ENCODE measurements around the gene FGF4.

FGF4 gene

GRCh38 chr11:69799582-69799981 lies 24.4 kb upstream of the FGF4 start:
- CTCF ChIA-PET = no interaction called here
- no peak for TF ChIP-seq SUZ12 (IDR thresholded peaks at IDR 0.05)
- no peak for TF ChIP-seq PKNOX1 (IDR thresholded peaks at IDR 0.05)
- no peak for TF ChIP-seq ZNF384 (IDR thresholded peaks at IDR 0.05)
- TF ChIP-seq FOXM1 (IDR thresholded peaks at IDR 0.05; ENCODE audit: borderline replicate concordance) = no peak
- TF ChIP-seq NFRKB (IDR thresholded peaks at IDR 0.05) = no peak
- TF ChIP-seq ELF4 (IDR thresholded peaks at IDR 0.05) = no peak
- no peak for TF ChIP-seq CTBP1 (IDR thresholded peaks at IDR 0.05; ENCODE audit: borderline replicate concordance)
- no peak for TF ChIP-seq FOXA1 (IDR thresholded peaks at IDR 0.05)
- no peak for TF ChIP-seq BHLHE40 (IDR thresholded peaks at IDR 0.05; ENCODE audit: borderline replicate concordance)
- TF ChIP-seq SP1 (IDR thresholded peaks at IDR 0.05) = no peak
- no peak for TF ChIP-seq HDGF (IDR thresholded peaks at IDR 0.05; ENCODE audit: borderline replicate concordance)
- no peak for TF ChIP-seq FOXK2 (IDR thresholded peaks at IDR 0.05)
- no peak for TF ChIP-seq TARDBP (IDR thresholded peaks at IDR 0.05)
- no peak for TF ChIP-seq L3MBTL2 (conservative IDR thresholded peaks at IDR 0.05)
- TF ChIP-seq ARNT (IDR thresholded peaks at IDR 0.05) = no peak
- POLR2A ChIA-PET = no interaction called here
- DNase-seq (ENCODE audit: extremely low spot score) = peak; percentile 77

- POLR2A ChIA-PET = no interaction called here
- CTCF ChIA-PET = interaction anchor here (0.6 kb wide), 1 partner anchor 34 kb away, joined by 3 read pairs; no protein-coding TSS in a partner anchor
- no peak for DNase-seq (ENCODE audit: extremely low spot score)
- TF ChIP-seq FOXK2 (IDR thresholded peaks at IDR 0.05) (no peak), FOXA1 (IDR thresholded peaks at IDR 0.05) (no peak), TARDBP (IDR thresholded peaks at IDR 0.05) (no peak), ELF4 (IDR thresholded peaks at IDR 0.05) (no peak), LEF1 (IDR thresholded peaks at IDR 0.05; ENCODE audit: borderline replicate concordance) (no peak), ZNF384 (IDR thresholded peaks at IDR 0.05) (no peak), SUZ12 (IDR thresholded peaks at IDR 0.05) (no peak), CTBP1 (IDR thresholded peaks at IDR 0.05; ENCODE audit: borderline replicate concordance) (no peak), ARNT (IDR thresholded peaks at IDR 0.05) (no peak)
Measured at GRCh38 chr11:69799097-69799496, 24.0 kb upstream of the FGF4 start.

GRCh38 chr11:69797737-69798528 lies 22.8 kb upstream of the FGF4 start:
- no peak for TF ChIP-seq SP1 (IDR thresholded peaks at IDR 0.05)
- TF ChIP-seq NFRKB (IDR thresholded peaks at IDR 0.05) = no peak
- no peak for TF ChIP-seq L3MBTL2 (conservative IDR thresholded peaks at IDR 0.05)
- TF ChIP-seq CTBP1 (IDR thresholded peaks at IDR 0.05; ENCODE audit: borderline replicate concordance) = no peak
- TF ChIP-seq TARDBP (IDR thresholded peaks at IDR 0.05) = no peak
- TF ChIP-seq FOXA1 (IDR thresholded peaks at IDR 0.05) = no peak
- TF ChIP-seq SUZ12 (IDR thresholded peaks at IDR 0.05) = no peak
- no peak for TF ChIP-seq ZNF384 (IDR thresholded peaks at IDR 0.05)
- no peak for TF ChIP-seq ARNT (IDR thresholded peaks at IDR 0.05)
- no peak for TF ChIP-seq PKNOX1 (IDR thresholded peaks at IDR 0.05)
- TF ChIP-seq HDGF (IDR thresholded peaks at IDR 0.05; ENCODE audit: borderline replicate concordance) = no peak
- POLR2A ChIA-PET = no interaction called here
- DNase-seq (ENCODE audit: extremely low spot score) = no peak
- CTCF ChIA-PET = no interaction called here

GRCh38 chr11:69797156-69797555 lies 22.0 kb upstream of the FGF4 start:
- CTCF ChIA-PET = no interaction called here
- POLR2A ChIA-PET = no interaction called here
- DNase-seq (ENCODE audit: extremely low spot score) = no peak
- TF ChIP-seq HDGF (IDR thresholded peaks at IDR 0.05; ENCODE audit: borderline replicate concordance) (no peak), TARDBP (IDR thresholded peaks at IDR 0.05) (no peak), FOXK2 (IDR thresholded peaks at IDR 0.05) (no peak), FOXM1 (IDR thresholded peaks at IDR 0.05; ENCODE audit: borderline replicate concordance) (no peak), NFRKB (IDR thresholded peaks at IDR 0.05) (no peak), BHLHE40 (IDR thresholded peaks at IDR 0.05; ENCODE audit: borderline replicate concordance) (no peak), L3MBTL2 (conservative IDR thresholded peaks at IDR 0.05) (no peak), ARNT (IDR thresholded peaks at IDR 0.05) (no peak), FOXA1 (IDR thresholded peaks at IDR 0.05) (no peak), ELF4 (IDR thresholded peaks at IDR 0.05) (no peak), SP1 (IDR thresholded peaks at IDR 0.05) (no peak), SUZ12 (IDR thresholded peaks at IDR 0.05) (no peak), PKNOX1 (IDR thresholded peaks at IDR 0.05) (no peak), LEF1 (IDR thresholded peaks at IDR 0.05; ENCODE audit: borderline replicate concordance) (no peak)

GRCh38 chr11:69796063-69796462 lies 20.9 kb upstream of the FGF4 start:
- ChIA-PET POLR2A (no interaction called here), CTCF (no interaction called here)
- DNase-seq (ENCODE audit: extremely low spot score) = no peak
- TF ChIP-seq ARNT (IDR thresholded peaks at IDR 0.05) = no peak
- TF ChIP-seq PKNOX1 (IDR thresholded peaks at IDR 0.05) = no peak
- no peak for TF ChIP-seq L3MBTL2 (conservative IDR thresholded peaks at IDR 0.05)
- no peak for TF ChIP-seq TARDBP (IDR thresholded peaks at IDR 0.05)
- no peak for TF ChIP-seq NFRKB (IDR thresholded peaks at IDR 0.05)
- no peak for TF ChIP-seq SP1 (IDR thresholded peaks at IDR 0.05)
- TF ChIP-seq FOXA1 (IDR thresholded peaks at IDR 0.05) = no peak
- TF ChIP-seq FOXM1 (IDR thresholded peaks at IDR 0.05; ENCODE audit: borderline replicate concordance) = no peak
- no peak for TF ChIP-seq ELF4 (IDR thresholded peaks at IDR 0.05)
- no peak for TF ChIP-seq LEF1 (IDR thresholded peaks at IDR 0.05; ENCODE audit: borderline replicate concordance)
- no peak for TF ChIP-seq FOXK2 (IDR thresholded peaks at IDR 0.05)
- no peak for TF ChIP-seq BHLHE40 (IDR thresholded peaks at IDR 0.05; ENCODE audit: borderline replicate concordance)
- TF ChIP-seq CTBP1 (IDR thresholded peaks at IDR 0.05; ENCODE audit: borderline replicate concordance) = no peak
- no peak for TF ChIP-seq SUZ12 (IDR thresholded peaks at IDR 0.05)
- TF ChIP-seq ZNF384 (IDR thresholded peaks at IDR 0.05) = no peak
- no peak for TF ChIP-seq HDGF (IDR thresholded peaks at IDR 0.05; ENCODE audit: borderline replicate concordance)

All from HEK293T (cell line).